CD4-positive, alpha-beta T cell treated with Interleukin-4 for 4 hours (primary cell): ENCODE data around the gene TAAR8.
"Not testable (repeated sequence)": the region's sequence is repeated elsewhere in the genome, so short reads cannot be mapped to it uniquely, and the experiment has no call there.

ENCODE experiments used
- DNase-seq: peaks from one replicate; pipeline ENCODE4 v3.0.0-alpha.2; 2020

The TAAR8 gene

DNA sequence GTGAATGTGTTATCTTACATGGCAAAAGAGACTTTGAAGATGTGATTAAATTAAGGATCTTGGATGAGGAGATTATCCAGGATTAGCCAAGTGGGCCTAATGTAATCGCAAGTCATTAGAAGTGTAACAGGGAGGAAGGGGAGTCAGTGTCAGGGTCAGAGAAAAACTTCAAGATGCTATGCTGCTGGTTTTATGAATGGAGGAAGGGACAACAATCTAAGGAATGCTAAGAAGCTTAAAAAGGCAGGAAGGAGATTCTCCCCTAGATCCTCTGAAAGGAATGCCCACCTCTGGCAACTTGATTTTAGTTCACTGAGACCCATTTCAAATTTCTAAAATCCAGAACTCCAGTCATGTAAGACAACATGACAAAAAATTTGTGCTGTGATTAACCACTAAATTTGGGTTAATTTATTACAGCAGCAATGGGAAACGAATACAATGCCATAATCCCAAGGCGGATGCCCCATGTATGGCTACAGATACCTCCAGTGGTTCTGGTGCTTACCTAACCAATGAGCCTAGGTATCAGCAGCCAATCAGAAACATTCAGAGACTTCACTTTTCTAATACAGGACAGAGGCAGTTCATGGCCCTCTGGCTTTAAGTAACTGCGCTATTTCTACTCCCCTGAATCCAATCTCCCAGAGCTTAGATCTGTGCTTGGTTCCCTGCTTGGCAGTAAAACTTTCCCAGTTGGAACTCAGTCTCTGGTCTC, 3.6 kb upstream of the TAAR8 start:
- no peak for DNase-seq

DNA sequence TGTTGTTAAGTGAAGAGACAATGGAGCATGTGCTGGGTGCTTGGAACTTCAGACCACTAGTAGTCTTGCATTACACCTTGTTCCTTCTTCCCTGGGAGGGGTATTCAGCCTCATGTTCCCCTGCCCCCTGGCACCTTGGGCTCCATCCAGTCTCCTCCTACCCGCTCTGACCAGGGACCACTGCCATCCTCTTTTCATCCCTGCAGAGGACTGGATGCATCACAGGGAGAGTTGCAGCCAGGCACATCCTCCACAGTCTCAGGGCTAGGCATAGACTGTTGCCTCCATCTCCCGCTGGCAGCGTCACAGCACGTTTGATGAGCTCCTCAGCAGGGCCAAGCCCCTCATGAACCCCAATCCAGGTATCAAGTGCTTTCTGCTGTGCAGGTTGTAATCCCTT, 1.3 kb upstream of the TAAR8 start:
- DNase-seq: no peak

DNA sequence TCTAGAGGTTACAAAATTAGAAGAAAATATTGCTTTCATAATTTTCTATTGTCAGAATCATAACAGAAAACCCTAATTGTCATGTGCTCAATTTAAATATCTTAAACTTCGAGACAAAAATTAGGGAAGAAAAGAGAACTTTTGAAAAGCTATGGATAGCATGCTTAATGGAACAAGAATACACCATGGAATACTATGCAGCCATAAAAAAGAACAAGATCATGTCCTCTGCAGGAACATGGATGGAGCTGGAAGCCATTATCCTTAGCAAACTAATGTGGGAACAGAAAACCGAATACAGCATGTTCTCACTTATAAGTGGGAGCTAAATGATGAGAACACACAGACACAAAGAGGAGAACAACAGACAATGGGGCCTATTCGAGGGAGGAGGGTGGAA, 7.6 kb downstream of the TAAR8 start:
- DNase-seq: not testable (repeated sequence)

DNA sequence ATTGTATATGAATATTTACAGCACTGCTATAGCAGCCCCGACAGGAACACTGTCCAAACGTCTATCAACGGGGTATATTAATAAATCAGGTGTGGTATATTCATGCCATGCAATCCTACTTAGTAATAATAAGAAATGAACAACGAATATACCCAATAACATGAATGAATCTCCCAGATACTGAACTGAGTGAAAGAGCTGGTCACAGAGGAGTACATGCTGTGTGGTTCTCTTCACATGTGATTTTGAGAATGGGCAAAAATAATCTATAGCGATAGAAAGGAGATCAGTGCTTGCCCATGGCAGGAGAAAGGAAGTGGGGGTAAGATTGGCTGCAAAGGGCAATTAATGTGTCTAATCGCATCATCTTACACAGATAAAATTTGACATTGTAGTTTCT, 13.9 kb downstream of the TAAR8 start:
- DNase-seq: no peak

DNA sequence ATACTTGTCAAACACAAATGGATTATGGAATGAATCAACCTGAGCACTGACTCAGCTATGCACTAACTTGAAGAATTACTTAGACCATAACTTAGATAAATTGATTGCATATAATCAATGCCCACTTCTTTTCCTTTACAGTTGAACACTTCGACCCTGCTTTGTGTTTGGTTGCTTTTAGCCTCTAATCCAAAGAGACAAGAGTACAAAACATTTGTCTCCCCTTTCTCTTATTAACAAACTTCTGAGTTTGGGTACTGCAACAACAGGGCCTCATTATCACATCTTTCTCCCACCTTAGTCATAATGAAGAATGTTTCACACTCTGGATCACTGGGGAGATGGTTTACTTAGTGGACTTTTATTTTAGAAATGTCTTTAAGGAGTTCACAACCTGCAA, 15.1 kb downstream of the TAAR8 start:
- DNase-seq: no peak

DNA sequence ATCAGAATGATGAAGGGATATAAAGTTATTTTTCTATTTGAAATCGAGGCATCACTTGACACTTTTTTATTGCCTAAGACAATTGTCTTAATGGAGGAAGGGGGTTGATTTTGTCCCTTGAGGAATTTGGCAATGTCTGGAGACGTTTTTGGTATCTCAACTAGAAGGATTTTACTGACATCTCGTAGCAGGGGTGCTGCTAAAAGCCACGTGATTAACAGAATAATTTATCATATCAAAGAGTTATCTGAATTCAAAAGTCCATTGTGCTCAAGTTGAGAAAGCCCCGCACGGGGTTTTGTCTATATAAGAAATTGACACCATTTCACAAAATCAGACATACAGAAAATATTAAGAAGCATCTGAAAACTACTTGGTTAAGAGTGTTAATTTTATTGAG, 16.1 kb downstream of the TAAR8 start:
- DNase-seq: no peak

DNA sequence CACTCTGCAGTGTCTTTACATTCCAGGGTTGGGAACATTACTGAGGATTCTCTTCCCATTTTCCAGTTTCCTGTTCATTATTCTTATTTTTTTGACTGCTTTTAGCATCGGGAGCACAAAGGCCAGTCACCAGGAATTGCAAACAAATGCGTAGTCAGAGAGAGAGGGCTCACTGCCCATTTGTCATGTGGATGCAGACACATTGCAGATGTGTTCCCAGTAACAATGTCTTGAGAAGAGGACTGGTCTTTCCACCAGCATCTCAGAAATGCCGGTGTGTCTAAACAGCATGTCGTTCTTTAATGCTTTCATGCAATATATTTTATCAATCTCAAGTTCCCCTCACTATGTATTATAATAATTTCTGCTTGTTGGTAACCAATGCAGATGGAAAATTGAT, 16.7 kb downstream of the TAAR8 start:
- no peak for DNase-seq

DNA sequence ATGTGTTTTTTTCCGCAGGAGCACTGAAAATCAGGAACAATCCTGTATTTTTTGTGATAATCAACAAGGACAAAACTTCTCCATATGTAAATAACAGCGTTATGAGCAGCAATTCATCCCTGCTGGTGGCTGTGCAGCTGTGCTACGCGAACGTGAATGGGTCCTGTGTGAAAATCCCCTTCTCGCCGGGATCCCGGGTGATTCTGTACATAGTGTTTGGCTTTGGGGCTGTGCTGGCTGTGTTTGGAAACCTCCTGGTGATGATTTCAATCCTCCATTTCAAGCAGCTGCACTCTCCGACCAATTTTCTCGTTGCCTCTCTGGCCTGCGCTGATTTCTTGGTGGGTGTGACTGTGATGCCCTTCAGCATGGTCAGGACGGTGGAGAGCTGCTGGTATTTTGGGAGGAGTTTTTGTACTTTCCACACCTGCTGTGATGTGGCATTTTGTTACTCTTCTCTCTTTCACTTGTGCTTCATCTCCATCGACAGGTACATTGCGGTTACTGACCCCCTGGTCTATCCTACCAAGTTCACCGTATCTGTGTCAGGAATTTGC, 17.8 kb downstream of the TAAR8 start, which contains the start of gene TAAR6:
TAAR6 (plus strand) TSS at position 102 of the 557 bp plus-strand sequence; CDS start at position 102, 0 bp downstream.
- no peak for DNase-seq

DNA sequence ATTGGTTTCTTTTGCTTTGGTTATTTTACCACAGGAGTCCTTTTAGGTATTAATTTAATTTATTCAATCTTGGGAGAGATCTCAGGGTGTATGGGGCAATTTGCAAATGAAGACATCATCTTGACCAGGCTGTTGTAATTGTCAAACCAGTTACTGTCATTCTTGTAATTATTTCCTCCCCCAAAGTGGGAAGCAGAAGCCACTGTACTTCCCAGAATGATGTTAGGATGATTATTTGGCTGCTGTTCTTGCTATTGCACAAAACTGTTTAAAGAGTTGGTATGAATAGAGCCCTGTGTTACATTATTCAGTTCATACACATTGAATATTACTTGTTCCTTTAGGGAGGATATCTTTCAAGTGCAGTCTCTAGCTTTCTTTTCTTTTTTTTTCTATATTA, 19.3 kb downstream of the TAAR8 start:
- DNase-seq: no peak

DNA sequence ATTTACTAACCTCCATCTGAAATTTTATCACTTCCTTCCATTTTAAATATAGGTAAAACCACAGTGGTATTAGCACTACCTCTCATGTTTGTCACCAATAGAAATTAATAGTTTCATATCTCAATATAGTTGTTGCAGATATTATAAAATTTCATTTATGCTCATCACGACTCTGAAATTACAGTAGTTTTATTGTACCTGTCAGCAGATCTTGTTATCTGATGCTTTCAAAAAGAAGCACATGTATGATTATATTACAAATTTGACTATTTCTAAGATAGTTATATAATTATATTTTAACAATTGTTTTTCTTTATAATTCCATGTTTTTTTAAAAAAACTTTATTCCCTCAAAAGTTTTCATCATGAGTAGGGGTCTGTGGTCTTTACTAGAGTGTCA, 32.2 kb downstream of the TAAR8 start:
- no peak for DNase-seq

DNA sequence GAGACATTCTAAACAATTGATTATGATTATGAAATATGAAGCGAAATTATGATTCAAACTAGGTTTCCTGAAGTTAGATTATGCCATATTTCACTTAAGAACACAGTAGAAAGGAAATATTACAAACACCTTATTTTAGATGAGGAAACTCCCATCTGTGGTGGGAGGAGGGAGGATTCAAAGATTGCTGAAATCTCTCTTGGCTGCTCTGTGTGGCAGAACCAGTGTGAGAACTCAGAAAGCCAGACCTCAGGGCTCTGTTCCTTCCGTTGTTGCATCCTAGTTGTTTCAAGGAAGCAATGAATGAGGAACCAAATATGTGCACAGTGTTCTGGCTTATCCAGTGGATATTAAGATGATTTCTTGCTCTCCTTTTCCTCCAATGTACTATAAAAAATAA, 35.0 kb downstream of the TAAR8 start:
- DNase-seq: no peak

DNA sequence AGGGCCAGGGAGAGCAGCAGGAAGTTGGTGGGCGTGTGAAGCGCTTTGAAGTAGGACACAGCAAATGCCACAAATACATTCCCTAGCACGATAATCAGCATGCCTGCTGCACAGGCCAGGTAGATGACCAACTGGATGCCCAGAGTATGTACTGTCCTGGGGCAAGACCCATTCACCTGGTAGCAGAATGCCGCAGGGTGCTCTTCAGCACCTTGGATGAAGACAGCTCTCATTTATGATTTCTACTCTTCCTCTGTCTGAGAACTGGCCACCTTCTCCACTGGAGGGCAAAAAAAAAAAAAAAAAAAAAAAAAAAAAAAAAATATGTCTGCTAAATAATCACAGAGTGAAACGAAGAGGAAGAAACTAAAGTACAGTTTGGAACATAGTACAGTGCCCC, 37.0 kb downstream of the TAAR8 start, which contains the start of gene TAAR5:
TAAR5 (minus strand) TSS at position 288 of the 400 bp plus-strand sequence; CDS start at position 233, 55 bp downstream.
- no peak for DNase-seq

DNA sequence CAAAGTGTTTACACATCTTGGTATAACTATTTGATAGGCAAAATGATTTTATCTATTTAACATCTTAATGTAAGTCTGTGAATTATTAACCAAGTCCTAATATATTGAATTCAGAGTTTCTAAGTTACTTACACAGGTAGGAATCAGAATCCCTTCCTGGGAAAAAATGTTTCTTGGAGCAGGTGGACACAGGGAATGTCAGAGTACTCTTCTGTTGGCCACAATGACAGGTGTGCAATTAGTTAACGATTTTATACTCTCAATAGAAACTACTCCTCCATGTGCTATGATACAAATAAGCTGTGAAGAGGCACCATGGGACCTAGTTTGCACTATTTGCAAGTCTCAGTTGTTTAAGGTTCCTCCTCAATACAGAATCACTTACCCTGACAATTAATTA, 37.9 kb downstream of the TAAR8 start:
- no peak for DNase-seq

DNA sequence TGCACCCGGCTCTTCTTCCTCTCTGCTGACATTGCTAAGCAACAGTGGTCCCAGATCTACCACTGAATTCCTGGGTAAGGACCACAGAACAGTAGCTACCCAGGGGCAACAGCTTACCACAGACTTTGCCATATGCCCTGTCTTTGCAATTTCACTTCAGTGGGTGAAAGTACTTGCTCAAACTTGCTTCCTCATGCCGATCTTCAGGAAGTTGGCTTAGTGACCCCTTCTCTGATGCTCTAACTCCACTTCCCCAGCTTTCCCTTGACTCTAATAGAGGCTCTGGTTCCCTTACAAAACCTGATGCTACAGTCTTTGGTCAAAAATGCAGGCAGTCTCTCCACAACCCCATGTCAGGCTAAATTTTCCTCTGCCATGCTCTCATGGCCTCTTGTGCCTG, 40.4 kb downstream of the TAAR8 start:
- no peak for DNase-seq

DNA sequence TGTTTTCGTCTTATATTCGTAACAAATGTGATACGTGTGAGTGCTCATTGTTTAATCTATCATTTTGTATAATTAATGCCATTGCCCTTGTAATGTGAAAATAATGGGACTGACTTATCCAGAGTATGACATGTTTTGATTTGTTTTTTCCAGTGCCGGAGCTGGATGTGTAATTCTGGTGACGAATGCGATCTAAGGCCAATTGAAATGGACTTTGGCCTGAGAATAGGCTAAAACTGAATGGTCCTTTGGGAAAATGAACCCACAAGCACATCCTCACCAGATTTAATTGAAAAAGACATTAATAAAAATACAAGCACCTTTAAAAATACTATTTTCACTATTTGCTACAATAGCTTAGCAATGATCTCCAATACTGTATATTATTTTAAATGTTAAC, 43.7 kb downstream of the TAAR8 start:
- DNase-seq: no peak

DNA sequence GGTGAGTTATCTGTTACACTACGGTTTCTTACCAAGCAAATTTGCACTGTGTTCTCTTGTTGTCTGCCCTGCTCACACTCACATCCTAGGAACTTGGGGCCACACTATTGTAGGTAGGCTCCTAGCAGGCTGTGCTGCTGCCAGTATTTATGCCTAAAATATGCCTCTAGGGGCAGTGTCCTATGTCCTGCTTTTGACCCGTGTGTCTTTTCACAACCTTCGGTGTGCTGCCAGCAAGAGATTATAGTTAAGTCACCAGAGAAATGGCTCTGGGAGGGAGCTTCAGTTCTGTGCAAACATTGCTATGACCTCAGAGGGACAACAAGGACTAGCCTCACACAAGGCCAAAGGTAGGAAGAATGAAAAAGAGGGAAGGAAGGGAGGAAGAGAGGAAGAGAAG, 46.0 kb downstream of the TAAR8 start:
- DNase-seq: no peak

DNA sequence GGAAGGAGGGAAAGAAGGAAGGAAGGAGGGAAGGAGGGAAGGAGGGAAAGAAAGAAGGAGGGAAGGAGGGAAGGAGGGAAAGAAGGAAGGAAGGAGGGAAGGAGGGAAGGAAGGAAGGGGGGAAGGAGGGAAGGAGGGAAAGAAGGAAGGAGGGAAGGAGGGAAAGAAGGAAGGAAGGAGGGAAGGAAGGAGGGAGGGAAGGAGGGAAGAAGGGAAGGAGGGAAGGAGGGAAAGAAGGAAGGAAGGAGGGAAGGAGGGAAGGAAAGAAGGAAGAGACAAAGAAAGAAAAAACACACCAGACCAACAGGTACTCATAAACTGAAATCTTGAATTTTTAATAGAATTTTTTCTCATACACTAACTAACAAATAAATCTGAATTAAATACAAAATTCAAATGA, 48.4 kb downstream of the TAAR8 start:
- not testable (repeated sequence) for DNase-seq
